Stimulated activated CD8-positive, alpha-beta memory T cell treated with anti-CD3 and anti-CD28 coated beads, Interleukin-7, amount 100 ng/mL, for 24 hours (primary cell): ENCODE data around the gene ADK.

Experiments
- DNase-seq: peaks from one replicate; pipeline ENCODE4 v3.0.0-alpha.2; 2020; ENCODE audit warnings: low read depth

Gene ADK

DNA sequence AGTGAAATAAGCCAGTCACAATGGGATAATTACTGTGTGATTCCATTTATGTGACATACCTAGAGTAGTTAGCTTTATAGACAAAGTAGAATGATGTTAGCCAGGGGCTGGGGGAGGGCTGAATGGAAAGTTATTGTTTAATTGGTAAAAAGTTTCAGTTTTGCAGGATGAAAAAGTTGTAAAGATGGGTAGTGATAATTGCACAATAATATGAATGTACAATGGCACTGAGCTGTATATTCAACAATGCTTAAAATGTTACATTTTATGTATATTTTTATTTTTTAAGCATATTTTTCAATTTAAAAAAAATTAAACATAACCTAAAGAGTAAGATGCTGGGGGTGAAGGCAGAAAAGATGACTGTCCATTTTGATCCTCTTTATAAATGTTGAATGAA, 459.3 kb downstream of the ADK start:
- DNase-seq = no peak

DNA sequence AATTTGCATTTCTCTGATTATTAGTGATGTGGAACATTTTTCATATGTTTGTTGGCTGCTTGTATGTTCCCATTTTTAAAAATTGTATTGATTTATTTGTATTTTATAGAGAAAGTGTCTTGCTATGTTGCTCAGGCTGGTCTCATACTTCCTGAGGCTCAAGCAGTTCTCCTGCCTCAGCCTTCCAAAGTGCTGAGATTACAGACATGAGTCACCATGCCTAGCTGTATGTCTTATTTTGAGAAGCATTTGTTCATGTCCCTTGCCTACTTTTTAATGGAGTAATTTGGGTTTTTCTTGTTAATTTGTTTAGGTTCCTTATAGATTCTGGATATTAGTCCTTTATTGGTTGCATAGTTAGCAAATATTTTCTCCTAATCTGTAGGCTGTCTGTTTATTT, 461.2 kb downstream of the ADK start:
- DNase-seq = no peak

DNA sequence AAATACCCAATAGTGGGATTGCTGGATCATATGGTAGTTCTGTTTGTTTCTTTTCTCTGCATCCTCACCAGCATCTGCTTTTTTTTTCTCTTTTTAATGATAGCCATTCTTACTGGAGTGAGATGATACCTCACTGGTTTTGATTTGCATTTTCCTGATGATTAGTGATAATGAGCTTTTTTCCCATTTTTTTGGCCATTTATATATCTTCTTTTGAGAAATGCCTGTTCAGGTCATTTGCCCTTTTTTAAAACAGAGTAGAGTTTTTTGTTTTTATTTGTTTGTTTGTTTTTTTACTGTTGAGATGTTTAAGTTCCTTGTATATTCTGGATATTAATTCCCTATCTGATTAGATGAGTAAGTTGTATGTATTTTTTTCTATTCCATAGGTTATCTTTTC, 469.6 kb downstream of the ADK start:
- DNase-seq = no peak

DNA sequence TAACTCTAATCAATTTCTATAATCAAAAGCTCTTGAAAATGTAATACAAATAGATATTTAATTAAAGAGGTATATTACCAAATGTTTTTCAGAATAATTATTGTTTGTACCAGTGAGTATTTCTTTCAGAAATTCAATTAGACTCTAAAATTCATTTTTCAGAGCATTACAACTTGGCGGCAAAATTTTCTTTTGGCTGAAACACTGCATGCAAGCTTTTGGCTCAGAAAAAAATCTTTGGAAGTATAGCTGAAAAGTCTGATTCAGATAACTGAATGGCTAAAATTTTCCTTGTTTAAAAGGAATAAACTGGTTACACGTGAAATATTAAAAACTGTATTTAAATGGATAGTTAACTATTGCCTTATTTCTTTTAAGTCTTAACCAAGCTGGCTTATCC, 472.8 kb downstream of the ADK start:
- no peak for DNase-seq

DNA sequence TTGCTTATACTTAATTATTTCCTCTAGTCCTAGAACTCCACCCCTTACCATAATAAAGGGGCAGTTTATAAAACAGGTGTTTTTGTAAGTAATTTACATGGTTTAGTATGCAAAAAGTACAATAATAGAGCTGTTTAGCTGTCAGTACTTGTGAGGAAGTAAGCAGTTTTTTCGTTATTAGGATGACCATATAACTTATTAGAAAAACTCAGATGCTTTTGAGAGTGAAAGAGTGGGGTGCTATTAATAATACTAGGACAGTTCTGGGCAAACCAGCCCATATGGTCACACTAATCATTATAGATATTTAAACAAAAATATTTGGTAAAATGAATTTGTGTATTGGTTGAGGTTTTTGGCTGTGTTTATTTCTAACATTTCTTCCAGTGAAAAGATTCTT, 473.5 kb downstream of the ADK start:
- DNase-seq = no peak

DNA sequence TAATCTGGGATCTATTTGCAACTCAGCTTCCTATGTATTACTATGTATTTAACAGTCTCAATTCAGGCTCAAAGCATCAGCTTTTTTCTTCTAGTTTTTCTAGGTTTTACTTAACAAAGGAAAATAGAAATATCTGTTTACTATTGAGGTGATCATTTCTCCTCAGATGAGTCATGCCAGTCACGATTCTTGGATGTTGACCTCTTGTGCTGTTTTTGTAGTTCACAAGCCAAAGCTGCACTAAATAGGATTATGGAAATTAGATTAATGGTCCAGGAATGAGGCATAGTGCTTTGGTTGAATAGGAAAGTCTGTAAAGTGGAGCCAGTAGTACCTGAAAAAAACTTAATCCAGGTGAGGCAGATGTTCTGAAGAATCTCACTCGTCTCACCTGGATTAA, 477.1 kb downstream of the ADK start:
- DNase-seq = no peak

DNA sequence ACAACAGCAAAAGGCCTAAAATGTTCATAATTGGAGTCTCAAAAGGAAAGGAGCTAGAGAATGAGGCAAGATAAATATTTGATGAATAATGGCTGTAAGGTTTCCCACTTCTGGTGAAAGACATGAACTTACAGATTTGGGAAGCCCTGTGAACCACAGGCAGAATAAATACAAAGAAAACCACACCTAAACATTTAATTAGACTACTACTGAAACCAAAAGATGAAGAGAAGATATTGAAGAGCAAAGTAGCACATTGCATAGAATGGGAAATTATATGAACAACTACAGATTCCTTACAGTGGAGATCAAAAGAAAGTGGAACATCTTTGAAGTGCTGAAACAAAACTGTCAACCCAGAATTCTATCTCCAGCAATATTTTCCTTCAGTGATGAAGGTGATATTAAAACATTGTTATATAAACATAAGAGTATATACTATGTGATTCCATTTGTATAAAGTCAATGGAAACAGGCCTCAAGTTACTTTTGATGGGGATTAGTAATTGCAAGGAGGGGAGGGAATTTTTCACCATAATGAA, 484.0 kb downstream of the ADK start:
- no peak for DNase-seq

DNA sequence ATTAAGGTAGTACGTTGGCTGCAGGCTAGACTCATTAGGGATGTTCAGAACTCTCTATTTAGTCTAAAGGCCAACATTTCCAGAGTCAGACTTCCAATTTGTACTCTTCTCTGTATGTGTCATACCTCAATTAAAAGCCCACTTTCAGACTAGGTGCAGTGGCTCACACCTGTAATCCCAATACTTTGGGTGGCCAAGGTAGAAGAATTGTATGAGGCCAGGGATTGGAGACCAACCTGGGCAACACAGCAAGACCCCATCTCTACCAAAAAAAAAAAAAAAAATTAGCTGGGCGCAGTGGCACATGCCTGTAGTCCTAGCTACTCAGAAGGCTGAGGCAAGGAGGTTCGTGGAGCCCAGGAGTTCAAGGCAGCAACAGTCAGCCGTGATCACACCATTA, 484.6 kb downstream of the ADK start:
- no peak for DNase-seq

DNA sequence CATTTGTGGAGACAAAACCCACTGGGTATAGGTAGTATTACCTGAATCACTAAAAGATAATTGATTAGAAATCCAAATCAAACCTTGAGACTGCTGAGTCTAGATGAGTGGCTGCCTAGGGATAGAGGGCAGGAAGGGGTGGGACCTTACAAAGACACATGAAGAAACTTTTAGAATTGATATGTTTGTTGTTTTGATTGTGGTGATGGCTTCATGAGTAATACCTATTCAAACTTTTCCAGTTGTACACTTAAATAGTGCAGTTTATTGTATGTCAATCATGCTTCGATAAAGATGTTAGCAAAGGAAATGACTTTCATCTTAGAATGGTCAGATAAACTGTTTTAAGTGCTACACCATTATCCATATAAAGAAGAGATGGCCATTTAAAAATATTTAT, 486.7 kb downstream of the ADK start:
- DNase-seq = no peak

DNA sequence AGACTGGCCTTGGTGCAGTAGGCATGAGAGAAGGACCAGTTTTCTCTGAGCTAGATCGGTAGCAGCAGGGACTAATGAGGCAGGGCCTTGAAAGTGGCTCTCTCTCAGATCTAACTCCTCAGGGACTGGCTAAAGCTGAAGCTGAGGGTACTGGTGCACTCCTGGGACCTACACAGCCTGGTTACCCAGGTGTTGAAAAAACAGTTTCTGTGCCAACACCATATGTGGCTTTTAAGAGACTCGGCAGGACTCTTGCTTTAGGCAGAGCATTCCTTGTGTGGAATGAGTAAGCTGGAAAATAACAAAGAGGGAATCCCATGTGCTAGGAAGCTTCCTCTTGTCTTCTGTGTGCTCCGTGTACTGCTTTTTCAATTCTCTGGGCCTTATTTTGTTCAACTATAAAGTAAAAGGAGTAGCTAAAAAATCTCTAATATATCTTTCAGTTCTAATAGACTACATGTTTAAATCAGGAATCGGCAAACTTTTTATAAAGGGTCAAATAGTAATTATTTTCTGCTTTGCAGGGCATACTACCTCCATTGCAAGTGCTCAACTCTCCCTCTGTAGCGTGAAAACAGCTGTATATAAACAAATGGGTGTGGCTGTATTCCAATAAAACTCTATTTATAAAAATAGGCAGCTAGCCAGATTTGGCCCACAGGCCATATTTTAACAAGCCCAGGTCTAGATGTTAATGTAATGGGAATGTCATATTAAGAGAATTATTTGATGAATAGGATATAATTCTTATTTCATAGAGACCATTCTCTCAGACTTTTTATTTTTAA, 489.3 kb downstream of the ADK start:
- DNase-seq = no peak

DNA sequence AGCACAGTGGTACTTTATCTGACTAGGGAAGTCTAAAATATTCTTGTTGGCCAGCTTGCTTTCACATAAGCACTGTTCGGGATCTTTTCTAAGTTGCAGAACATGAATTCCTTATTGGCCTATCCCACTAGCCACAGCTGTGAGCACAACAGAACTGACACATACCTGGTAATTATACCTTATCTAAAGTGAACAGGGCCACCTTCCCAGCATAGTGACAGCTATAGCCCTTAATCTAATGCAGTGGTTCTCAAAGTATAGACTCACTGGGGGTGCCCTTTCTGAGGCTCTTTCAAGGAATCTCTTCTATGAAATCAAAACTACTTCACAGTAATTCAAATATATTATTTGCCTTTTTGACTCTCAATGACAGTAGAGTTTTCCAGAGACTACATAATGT, 490.6 kb downstream of the ADK start:
- no peak for DNase-seq

DNA sequence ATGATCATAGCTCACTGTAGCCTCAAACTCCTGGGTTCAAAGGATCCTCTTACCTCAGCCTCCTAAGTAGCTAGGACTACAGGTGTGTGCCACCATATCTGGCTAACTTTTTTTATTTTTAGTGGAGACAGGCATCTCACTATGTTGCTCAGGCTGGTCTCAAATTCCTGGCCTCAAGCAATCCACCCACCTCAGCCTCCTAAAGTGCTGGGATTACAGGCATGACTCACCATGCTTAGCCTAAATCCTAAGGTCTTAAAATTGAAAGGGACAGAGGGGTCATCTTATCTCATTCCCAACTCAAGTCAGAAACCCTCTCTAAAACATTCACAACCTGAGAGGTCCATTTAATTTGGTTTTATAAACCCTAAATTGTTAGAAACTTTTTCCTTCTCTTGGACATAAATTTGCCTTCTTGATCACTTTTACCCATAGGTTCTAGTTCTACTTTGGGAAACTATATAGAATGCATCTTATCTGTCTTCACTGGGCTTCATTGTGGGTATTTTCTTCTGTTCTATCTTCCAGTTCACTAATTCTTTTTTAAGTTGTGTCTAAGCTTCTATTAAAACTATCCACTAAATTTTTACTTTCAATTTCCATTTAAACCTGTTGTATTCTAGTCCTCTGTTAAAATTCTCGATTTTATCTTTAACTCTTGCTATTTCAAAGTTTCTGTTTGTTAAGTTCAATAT, 492.0 kb downstream of the ADK start:
- no peak for DNase-seq

DNA sequence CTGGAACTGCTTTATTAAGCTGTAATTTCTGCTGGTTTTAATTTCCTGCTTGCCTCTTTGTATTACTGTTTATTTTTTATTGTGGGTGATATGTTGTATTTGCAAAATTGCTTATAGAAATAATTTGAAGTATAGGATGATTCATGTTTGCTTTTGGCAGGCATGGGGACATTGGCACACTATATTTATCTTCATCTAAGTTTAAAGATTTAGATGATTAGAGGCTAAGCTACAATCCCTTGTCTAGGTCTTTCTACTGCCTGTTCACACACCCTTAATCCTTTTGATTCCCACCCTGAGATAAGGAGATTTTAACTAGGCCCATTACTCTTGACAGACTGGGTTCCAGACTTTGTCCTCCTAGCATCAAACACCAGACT, 492.6 kb downstream of the ADK start:
- no peak for DNase-seq

DNA sequence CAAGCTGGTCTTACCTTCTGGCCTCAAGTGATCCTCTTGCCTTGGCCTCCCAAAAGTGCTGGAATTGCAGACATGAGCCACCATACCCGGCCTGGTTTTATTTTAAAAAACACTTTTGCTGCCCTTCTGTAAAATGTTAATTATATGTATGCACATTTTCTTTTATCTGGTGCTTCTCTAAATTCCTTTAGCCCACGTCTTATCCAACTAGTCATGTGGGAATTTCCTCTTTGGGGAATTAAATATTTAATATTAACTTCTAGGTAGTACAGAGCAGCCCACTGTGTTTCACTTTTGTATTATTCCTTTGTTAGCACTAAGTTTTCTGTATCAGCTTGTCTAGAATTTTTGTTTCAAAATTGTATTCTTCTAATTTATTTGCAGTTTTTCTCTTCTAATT, 493.7 kb downstream of the ADK start:
- no peak for DNase-seq

DNA sequence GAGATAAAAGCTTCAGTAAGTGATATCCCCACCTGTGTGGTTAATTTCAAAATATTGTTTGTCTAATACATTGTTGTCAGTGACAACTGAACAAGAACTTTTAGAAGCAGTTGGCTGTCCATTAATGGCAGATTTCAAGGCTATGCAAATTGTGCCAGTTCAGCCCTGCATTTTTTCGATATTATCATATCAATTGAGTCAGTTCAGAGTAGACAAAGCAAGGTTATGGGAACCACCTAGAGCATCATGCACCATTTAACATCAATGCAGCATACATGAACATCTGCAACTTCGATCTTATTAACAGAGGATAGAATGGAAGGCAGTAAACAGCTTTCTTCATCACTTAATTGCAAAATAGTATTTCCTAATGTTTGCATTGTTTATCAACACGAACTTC, 494.7 kb downstream of the ADK start:
- no peak for DNase-seq

DNA sequence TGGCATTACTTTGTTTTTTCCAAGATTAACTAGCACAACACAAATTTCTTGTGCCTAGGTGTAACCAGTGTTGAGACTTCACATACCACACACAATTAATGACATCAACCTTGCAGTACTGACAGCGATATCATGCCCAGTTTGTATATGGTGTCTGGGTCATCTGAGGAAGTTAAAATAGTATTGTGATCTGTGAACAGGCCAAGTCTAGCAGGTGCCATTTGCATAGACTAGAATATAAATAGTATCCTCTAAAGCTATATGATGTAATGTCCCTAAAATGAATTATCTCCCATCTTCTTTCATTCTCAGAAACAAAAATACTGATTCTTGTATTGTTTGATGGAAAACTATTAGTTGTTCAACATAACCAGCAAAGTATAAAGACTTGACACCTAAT, 499.6 kb downstream of the ADK start:
- DNase-seq = no peak

DNA sequence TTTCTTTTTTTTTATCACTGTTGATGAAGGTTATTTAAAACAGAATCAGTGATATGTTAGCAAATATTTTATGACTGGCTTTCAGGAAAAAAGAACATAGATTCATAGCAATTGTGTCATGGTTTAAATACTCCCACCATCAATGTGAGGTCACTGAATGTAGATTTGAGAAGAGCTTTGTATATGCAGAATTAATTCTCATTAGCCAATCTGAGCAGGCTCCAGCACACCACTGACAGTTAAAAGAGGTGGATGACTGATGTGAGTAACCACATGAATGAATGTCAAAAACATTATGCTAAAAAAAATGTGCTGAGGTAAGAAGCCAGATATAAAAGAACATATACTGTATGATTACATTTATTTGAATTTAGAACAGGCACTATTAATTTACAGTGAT, 500.5 kb downstream of the ADK start:
- DNase-seq = no peak

DNA sequence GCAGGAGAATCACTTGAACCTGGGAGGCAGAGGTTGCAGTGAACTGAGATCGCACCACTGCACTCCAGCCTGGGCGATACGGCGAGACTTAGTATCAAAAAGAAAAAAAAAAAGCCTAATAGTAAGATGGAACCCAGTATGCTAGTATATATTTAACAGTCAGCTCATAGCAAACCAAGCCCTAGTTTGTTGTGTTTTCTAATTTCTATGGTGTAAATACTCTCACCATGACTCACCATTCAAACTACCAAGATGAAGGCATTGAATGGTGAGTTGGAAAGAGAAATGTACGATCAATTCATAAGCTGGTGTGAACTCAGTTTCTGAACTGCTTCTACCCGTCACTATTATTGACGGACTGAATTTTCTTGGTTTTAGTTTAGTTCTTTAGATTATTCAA, 501.6 kb downstream of the ADK start:
- no peak for DNase-seq

DNA sequence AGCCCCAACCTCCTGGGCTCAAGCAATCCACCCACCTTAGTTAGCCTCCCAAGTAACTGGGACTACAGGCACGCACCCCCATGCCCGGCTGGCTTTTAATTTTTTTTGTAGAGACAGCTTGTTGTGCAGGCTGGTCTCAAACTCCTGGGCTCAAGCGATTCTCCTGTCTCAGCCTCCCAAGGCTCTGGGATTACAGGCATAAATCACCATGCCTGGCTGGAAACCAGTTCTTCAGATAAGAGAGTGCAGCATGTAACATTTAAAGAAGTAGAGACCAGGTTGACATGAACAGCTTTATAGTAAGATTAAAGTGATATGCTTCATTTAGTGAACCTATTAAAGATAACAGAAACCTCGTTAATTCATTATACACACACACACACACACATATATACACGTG, 507.5 kb downstream of the ADK start:
- no peak for DNase-seq

DNA sequence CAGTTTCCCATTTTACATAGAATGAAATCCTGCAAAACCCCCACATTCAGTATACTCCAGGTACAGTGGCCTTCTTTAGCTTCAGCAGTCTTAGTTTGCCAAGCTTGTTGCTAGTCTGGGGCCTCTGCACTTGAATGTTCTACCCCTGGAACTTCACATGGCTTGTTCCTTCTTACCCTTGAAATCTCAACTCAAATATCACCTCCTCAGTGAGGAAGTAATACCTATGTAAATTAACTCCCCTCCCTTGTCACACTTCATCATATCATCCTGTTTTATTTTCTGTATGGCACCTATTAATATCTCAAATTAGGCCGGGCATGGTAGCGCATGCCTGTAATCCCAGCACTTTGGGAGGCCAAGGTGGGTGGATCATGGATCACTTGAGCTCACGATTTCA, 511.6 kb downstream of the ADK start:
- DNase-seq = no peak

DNA sequence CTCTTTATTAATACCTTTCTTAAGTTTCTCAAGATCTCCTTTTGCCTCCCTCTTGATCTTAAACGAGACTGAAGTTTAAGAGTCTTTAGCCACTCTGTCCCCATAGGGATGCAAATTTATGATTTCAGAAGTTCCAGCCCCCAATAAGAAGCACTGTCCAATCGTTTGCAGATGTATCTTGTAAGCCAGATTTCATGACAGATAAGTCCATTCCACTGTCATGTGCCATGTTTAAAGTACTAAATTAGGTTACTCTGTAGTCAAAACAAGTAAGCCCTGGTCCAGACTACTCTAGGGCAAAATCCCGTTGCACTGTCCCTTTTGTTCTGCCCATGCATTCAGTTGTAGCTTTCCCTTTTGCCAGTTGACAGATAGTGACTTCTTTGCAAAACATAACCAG, 518.2 kb downstream of the ADK start:
- no peak for DNase-seq

DNA sequence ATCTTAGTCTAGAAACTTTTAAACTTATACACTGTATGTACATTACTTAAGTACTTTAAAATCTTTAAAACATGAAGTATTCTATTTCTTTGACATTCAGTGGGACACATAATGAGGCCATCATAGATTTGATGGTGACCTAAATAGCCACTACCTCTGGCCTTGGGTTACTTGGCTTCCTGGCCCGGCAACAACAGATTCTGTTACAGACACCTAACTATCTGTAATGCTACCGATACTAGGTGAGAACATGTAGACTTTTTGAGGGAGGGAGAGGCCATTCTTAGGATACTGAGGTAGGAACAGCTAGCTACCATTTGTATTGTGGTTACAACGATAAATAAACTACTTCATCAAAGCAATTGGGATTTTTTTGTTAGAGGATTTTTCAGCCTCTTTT, 520.7 kb downstream of the ADK start:
- no peak for DNase-seq

DNA sequence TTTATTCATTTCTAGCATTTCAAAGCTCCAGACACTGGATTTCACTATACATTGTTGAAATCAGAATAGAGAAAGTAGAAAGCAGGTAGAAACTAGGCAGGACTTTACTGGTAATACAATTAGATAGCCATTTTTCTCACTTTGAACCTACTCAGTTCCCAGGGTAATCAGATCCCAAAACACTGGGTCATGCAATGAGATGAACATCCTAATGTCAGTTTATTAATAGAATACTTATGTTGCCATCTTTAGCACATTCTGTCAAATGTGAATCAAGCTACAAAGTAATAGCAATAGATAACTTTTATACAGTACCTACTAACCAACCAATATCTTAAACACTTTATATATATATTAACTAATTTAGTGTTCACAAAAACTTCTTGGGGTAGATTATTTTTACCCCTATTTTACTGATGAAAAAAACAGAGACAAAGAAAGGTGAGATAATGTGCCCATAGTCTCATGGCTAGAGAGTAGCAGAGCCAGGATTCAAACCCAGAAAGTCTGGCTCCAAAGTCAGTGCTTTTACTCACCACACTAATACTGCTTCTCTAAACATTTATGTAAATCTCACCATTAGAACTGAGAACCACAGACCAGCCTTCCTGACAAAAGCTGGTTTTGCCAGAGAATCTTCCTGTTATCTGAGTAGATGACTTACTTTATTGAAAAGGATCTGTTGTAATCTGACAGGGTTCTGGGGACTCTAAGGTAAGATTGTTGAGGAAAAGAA, 521.6 kb downstream of the ADK start:
- DNase-seq = no peak
